Ascending aorta (tissue), 2 donors: ENCODE measurements around the gene PLA2G3. TPM values are rescaled to one million over a fixed set of nuclear protein-coding genes. Genes with fewer than 3 reads are reported as not detected.

ENCODE experiments used
- DNase-seq, 2 donors: peaks; one replicate each; pipeline ENCODE4 v3.0.0-alpha.2; 2019; ENCODE audit warnings: low spot score in 2 of 2
- H3K27ac ChIP-seq, 2 donors: fragments of 200-600 bp; sonication (generic); one replicate each; pipeline ENCODE4 v1.5.1; 2016 to 2017; ENCODE audit warnings: mild to moderate bottlenecking in 1 of 2
- H3K27me3 ChIP-seq: fragments of 200-600 bp; sonication (generic); one replicate; pipeline ENCODE4 v1.5.1; 2017
- H3K36me3 ChIP-seq, 2 donors: fragments of 200-600 bp; sonication (generic); one replicate each; pipeline ENCODE4 v1.5.1; 2016
- H3K4me1 ChIP-seq, 2 donors: fragments of 200-600 bp; sonication (generic); one replicate each; pipeline ENCODE4 v1.5.1; 2016 to 2017; ENCODE audit warnings: mild to moderate bottlenecking in 1 of 2
- H3K4me3 ChIP-seq, 2 donors: fragments of 200-600 bp; sonication (generic); one replicate each; pipeline ENCODE4 v1.5.1; 2016 to 2017; ENCODE audit warnings: mild to moderate bottlenecking in 1 of 2
- H3K9me3 ChIP-seq, 2 donors: fragments of 200-600 bp; sonication (generic); one replicate each; pipeline ENCODE4 v1.5.1; 2016
- CTCF ChIP-seq, 3 experiments: fragments of 200-600 bp in 2 of 3; fragments of 450-650 bp in 1 of 3; sonication (generic) in 2 of 3; IDR thresholded peaks; one replicate each; pipeline ENCODE4 v1.5.1; 2016 to 2019; ENCODE audit warnings: antibody characterized with exemption in 3 of 3, mild to moderate bottlenecking in 1 of 3, moderate library complexity in 1 of 3
- intact Hi-C: fragments of 100-400 bp; cut with DNase I; formaldehyde crosslinking; loops from one replicate; pipeline ENCODE4 v1.15.1; 2023
- total RNA-seq: library from RNA; depleted of rRNA; stranded (reverse); fragments of >200 nt; gene quantifications from one replicate; pipeline ENCODE4 v1.1.0, GENCODE V29; 2016

PLA2G3 gene
- total RNA-seq, 1 donor from 2014 or later, result not detected

GRCh38 chr22:31122532-31123291, 17.6 kb downstream of the PLA2G3 start, which contains the start of gene INPP5J:
TSS of gene INPP5J (plus strand) at chr22:31122966. CDS start at chr22:31123015, 49 bp downstream.
- DNase-seq, result no peak
- Histone ChIP-seq H3K36me3 (no peaks in the 10 kb centered on the region), H3K27me3 (no peaks in the 10 kb centered on the region), H3K4me1 (peaks cover 0 to 7% of the 10 kb centered on the region in 2 donors), H3K27ac (peak within 1 kb of the TSS; percentile 6 to 65), H3K4me3 (peak within 1 kb of the TSS; percentile 47 to 59), H3K9me3 (no peaks in the 10 kb centered on the region)
- no peak for TF ChIP-seq CTCF (IDR thresholded peaks at IDR 0.05)
- intact Hi-C loops, result no loop called here

DNA sequence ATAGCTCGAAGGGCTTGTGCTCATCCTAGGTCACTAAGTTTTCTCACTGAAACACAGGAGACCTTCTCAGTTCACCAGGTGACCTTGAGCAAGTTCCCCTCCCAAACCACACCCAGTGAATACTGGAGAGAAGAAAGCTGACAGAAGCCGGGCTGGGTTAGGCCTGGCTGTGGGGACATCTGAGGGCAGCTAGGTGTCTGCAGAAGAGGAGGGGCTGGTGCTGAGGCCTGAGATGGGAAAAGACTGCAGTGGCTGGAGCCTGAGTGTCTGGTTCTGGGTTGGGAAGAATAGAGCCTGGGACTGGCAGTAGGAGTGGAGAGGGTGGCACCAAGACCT, 18.1 kb downstream of the PLA2G3 start:
- peak overlapping the region; percentile 47 to 59 for H3K4me3 ChIP-seq
- intact Hi-C loops, result no loop called here
- peaks cover 0 to 7% of the 10 kb centered on the region in 2 donors for H3K4me1 ChIP-seq
- DNase-seq, result no peak
- peak overlapping the region in 1 of 2 donors; percentile 65 for H3K27ac ChIP-seq
- no peaks in the 10 kb centered on the region for H3K9me3 ChIP-seq
- TF ChIP-seq CTCF (IDR thresholded peaks at IDR 0.05), result no peak
- no peaks in the 10 kb centered on the region for H3K27me3 ChIP-seq
- H3K36me3 ChIP-seq, result no peaks in the 10 kb centered on the region

- H3K36me3 ChIP-seq, result no peaks in the 10 kb centered on the region
- H3K27ac ChIP-seq, result no peak overlapping the region
- no peak for DNase-seq
- H3K4me3 ChIP-seq, result no peak overlapping the region
- H3K27me3 ChIP-seq, result no peaks in the 10 kb centered on the region
- intact Hi-C loops, result no loop called here
- no peaks in the 10 kb centered on the region for H3K9me3 ChIP-seq
- peaks cover 0 to 7% of the 10 kb centered on the region in 2 donors for H3K4me1 ChIP-seq
- no peak for TF ChIP-seq CTCF (IDR thresholded peaks at IDR 0.05)
These were observed 18.9 kb downstream of the PLA2G3 start for GRCh38 chr22:31121403-31121802.

GRCh38 chr22:31120642-31121041, 19.7 kb downstream of the PLA2G3 start:
- intact Hi-C loops, result no loop called here

DNA sequence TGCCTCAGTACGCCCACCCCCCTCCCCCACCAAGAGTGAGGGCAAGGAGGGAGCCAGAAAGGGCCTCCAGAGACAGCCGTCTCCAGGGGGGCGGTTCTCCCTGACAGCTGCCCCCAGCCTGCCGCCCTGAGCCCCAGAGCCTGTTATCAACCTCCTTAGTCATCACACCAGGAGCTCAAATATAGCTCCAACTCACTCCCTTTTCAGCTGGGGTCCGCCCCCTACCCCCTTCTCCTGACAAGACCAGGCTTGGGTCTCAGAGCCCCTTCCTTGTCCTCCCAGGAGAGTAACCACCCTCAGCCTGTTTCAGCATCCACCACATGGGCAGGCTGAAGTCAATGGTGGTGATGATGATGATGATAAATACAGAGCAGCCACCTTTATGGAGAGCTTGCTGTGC, 20.1 kb downstream of the PLA2G3 start:
- Histone ChIP-seq H3K9me3 (no peaks in the 10 kb centered on the region), H3K27ac (no peak overlapping the region), H3K4me1 (peaks cover 0 to 7% of the 10 kb centered on the region in 2 donors), H3K4me3 (no peak overlapping the region), H3K27me3 (no peaks in the 10 kb centered on the region), H3K36me3 (no peaks in the 10 kb centered on the region)
- intact Hi-C loops, result no loop called here
- TF ChIP-seq CTCF (IDR thresholded peaks at IDR 0.05), result no peak
- no peak for DNase-seq

More at GRCh38 chr22:31120642-31121041, 19.7 kb downstream of the PLA2G3 start:
- no peaks in the 10 kb centered on the region for H3K27me3 ChIP-seq
- H3K4me3 ChIP-seq, result no peak overlapping the region
- H3K9me3 ChIP-seq, result no peaks in the 10 kb centered on the region
- no peak overlapping the region for H3K27ac ChIP-seq
- no peak for DNase-seq
- TF ChIP-seq CTCF (IDR thresholded peaks at IDR 0.05), result no peak
- H3K4me1 ChIP-seq, result peaks cover 0 to 7% of the 10 kb centered on the region in 2 donors
- H3K36me3 ChIP-seq, result no peaks in the 10 kb centered on the region
